HAP-1 (cell line): ENCODE results near the gene ANGPTL2.

Experiments used
- DNase-seq, 2 experiments: peaks; one replicate each; pipeline ENCODE4 v3.0.0-alpha.2; 2016 to 2020; ENCODE audit warnings: low spot score in 2 of 2
- H3K27me3 ChIP-seq: fragments of 250-450 bp; sonication (Bioruptor Pico); 2 replicates; pipeline ENCODE4 v1.5.1; 2020; ENCODE audit warnings: low read depth, mild to moderate bottlenecking, moderate library complexity
- H3K36me3 ChIP-seq: fragments of 250-450 bp; sonication (Bioruptor Pico); replicated peaks from 2 replicates; pipeline ENCODE4 v1.5.1; 2020; ENCODE audit warnings: mild to moderate bottlenecking
- H3K4me1 ChIP-seq: fragments of 250-450 bp; sonication (Bioruptor Pico); 2 replicates; pipeline ENCODE4 v1.5.1; 2020; ENCODE audit warnings: mild to moderate bottlenecking
- H3K4me3 ChIP-seq: fragments of 250-450 bp; sonication (Bioruptor Pico); 2 replicates; pipeline ENCODE4 v1.5.1; 2020; ENCODE audit warnings: mild to moderate bottlenecking, moderate library complexity
- H3K9me3 ChIP-seq: fragments of 250-450 bp; sonication (Bioruptor Pico); 2 replicates; pipeline ENCODE4 v1.5.1; 2020; ENCODE audit warnings: mild to moderate bottlenecking, moderate library complexity
- in situ Hi-C: fragments of 300-500 bp; cut with MboI; formaldehyde crosslinking; loops from 3 replicates; pipeline ENCODE4 v1.14.3; 2020; ENCODE audit warnings: low sequenced_read_pairs, inconsistent platforms, mixed read lengths

ANGPTL2 gene

DNA sequence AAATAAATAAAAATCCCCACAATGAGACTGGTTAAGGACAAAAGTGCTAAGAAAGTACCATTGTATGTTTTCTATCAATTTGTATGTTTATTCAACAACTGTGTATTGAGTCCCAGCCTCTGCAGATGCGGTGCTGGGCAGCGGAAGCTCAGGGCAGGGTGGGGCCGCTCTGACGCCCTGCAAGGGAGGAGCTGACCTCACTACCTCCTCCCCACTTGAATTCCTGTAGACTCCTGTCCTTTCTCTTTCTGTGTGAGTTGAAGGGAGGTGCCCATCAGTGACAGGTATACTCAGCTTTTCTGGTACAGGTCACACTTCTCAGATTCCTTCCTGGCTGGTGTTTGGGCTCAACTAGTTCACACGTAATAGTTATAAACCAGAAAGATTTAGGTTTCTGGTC is 27.0 kb downstream of the ANGPTL2 start:
- H3K27me3 ChIP-seq, result no peaks in the 10 kb centered on the region
- in situ Hi-C loops, result no loop called here
- DNase-seq, result no peak
- H3K9me3 ChIP-seq, result no peaks in the 10 kb centered on the region
- no peaks in the 10 kb centered on the region for H3K36me3 ChIP-seq
- H3K4me1 ChIP-seq, result no peaks in the 10 kb centered on the region
- no peak overlapping the region for H3K4me3 ChIP-seq

DNA sequence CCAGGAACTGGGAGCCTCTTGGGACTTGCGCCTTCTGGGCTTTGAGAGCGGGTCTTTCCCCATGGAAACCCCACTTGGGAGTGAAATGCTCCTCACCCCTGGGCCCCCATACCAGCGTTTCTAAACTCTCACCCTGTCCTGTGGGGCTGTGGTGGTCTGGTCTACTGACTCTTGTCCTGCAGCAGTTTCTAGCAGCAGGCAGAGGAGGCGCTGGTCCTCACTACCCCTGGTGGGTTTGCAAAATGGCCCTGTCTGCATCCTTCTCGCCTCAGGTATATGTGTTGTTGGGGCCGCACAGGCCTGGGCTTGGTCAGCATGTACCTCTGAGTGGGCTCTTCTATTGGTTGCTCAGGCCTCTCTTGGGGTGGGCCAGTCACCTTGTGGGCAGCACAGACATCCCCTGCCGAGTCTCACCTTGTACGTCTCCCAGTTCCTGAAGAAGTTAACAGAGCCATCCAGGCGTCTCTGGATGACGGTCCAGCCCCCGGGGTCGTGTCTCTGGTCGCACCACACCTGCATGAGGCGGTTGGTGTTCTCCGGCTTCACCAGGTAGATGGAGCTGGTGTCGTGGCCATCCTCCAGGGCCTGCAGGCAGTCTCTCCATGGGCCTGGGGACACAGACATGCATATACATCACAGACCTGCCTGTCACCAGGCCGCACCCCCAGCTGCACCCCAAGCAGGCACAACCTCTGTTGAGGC is 29.0 kb downstream of the ANGPTL2 start:
- Histone ChIP-seq H3K36me3 (no peaks in the 10 kb centered on the region), H3K4me3 (no peak overlapping the region), H3K27me3 (no peaks in the 10 kb centered on the region), H3K4me1 (no peaks in the 10 kb centered on the region), H3K9me3 (no peaks in the 10 kb centered on the region)
- no peak for DNase-seq
- in situ Hi-C loops, result no loop called here

DNA sequence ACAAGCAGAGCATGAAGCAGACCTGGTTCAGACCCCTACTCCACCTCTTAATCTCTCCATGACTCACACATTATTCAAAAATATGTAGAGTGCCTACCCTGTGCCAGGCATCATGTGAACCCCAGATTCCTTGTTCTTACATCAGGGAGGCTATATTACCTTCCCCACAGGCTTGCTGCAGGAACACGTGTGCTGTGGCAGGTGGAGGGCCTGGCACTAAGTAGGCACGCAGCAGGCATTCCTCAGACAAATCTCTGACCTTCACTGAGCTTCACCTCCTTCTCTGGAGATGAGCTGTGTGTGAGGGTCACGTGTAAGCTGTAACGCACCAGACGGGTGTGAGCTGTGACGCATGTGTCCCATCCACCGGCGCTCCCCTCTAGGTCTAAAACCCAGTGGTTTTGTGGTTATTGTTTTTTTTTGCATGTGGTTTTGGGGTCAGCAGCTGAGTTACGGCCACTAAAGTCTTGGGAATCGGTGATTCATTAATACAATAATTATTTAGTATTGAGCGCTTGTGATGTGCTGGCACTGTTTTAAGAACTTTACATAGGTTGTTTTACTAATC is 30.3 kb downstream of the ANGPTL2 start:
- no peaks in the 10 kb centered on the region for H3K27me3 ChIP-seq
- H3K9me3 ChIP-seq, result no peaks in the 10 kb centered on the region
- H3K4me1 ChIP-seq, result no peaks in the 10 kb centered on the region
- in situ Hi-C loops, result no loop called here
- no peaks in the 10 kb centered on the region for H3K36me3 ChIP-seq
- DNase-seq, result no peak
- no peak overlapping the region for H3K4me3 ChIP-seq

DNA sequence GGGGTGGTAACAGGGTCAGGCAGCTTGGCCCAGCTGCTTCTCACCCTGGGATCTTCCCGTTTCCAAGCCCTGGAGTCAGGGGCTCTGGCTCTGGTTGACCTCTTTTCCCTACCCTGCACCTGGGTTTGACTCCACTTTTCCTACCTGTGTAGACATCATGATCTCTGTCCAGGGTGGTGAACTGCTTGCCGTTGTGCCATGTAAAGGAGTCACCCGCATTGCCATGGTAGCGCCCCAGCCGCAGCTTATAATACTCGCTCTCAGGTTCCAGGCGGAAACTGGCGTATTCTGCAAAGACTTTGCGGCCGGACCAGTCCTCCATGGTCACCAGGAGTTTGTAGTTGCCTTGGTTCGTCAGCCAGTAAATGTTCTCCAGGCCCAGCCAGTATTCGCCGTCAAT is 30.9 kb downstream of the ANGPTL2 start:
- Histone ChIP-seq H3K4me1 (no peaks in the 10 kb centered on the region), H3K9me3 (no peaks in the 10 kb centered on the region), H3K27me3 (no peaks in the 10 kb centered on the region), H3K4me3 (no peak overlapping the region), H3K36me3 (no peaks in the 10 kb centered on the region)
- in situ Hi-C loops, result no loop called here
- no peak for DNase-seq

DNA sequence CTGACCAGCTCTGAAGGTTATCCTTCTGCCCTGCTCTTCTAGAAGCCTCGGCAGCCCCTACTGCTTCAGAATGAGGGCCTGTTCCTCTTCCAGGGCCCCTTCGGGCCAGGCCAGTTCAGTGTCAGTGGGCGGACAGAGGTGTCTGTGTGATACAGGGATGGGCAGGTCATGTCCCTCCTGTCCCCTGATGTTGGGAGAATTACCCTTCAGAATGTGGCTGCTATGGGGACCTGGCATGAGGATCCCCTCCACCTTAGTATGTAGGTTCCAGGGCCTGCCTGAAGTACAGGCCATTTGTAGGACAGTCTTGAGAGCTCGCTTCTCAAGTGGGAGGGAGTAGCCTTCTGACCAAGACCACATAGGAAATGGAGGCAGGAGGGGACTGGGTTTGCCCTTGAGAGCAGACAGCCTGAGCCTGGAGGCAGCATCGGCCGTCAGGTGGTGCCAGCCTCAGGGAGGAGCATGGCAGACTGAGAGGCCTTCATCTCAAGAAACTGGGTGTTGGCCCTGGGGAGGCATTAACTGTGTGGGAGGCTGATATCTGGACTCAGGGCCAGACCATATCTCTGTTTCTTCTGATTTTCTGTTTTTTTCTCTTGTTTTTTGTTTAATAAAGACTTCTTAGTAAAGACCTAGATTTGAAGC is 32.0 kb downstream of the ANGPTL2 start:
- no peak for DNase-seq
- H3K4me1 ChIP-seq, result no peaks in the 10 kb centered on the region
- in situ Hi-C loops, result no loop called here
- no peaks in the 10 kb centered on the region for H3K9me3 ChIP-seq
- H3K4me3 ChIP-seq, result no peak overlapping the region
- H3K36me3 ChIP-seq, result no peaks in the 10 kb centered on the region
- no peaks in the 10 kb centered on the region for H3K27me3 ChIP-seq

DNA sequence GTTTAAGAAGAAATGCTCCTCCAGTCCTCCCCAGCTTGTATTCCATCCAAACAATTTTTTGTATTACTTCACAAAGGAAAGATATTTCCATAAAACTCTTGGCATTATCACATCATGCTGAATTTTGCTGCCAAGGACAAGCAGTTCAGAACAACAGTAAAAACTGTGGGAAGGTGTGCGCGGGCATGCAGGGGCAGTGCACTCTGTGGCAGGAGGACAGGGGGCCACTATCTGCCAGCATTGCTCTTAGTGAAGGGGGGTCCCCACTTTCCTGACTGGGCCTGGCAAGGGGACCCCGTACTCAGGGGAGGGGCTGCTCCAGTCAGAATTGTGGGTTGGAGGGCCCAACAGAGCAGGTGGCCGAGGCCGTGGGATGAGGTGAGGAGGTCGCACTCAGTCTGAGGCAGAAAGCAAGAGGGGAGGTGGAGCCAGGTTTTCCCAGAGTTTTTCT is 32.8 kb downstream of the ANGPTL2 start:
- in situ Hi-C loops, result no loop called here
- Histone ChIP-seq H3K36me3 (no peaks in the 10 kb centered on the region), H3K4me3 (no peak overlapping the region), H3K9me3 (no peaks in the 10 kb centered on the region), H3K27me3 (no peaks in the 10 kb centered on the region), H3K4me1 (no peaks in the 10 kb centered on the region)
- DNase-seq, result no peak

DNA sequence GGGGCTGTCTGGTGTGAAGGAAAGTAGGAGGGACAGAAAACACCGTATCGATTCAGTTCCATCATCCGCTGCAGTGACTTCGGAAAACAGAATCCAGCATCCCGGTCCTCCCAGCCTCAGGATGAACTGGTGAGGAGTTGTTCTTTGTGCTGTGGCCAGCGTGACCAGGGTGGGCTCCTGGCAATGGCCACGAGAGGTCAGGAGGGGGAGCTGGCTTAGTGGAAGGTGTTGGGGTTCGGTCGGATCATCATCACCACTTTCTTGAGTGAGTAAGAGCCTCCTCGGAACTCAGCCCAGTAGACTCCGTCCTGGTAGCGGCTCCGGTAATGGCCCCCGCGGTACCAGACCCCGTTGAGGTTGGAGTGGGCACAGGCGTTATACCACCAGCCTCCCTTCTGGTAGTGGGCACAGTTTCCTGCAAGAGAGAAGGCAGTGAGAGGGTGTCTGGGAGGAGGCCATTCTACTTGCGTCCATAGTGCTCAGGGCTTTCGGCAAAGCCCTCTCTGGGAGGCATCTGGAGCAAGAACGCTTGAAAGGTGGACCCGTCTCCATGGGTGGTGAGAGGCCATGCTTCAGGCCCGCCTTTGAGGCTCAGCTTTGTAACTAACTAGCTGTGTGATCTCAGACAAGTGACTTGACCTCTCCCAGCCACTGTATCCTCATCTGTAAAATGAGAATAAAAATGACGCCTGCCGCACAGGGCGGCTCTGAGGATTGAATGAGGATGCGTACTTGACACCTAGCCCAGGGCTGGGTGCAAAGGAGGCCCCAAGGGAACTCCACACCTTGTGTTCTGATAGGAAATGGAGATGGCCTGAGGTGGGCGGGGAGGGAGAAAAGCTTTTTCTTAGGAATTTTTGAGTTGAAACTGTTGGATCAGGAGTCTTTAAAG is 33.5 kb downstream of the ANGPTL2 start:
- no peak for DNase-seq
- H3K4me1 ChIP-seq, result no peaks in the 10 kb centered on the region
- in situ Hi-C loops, result no loop called here

DNA sequence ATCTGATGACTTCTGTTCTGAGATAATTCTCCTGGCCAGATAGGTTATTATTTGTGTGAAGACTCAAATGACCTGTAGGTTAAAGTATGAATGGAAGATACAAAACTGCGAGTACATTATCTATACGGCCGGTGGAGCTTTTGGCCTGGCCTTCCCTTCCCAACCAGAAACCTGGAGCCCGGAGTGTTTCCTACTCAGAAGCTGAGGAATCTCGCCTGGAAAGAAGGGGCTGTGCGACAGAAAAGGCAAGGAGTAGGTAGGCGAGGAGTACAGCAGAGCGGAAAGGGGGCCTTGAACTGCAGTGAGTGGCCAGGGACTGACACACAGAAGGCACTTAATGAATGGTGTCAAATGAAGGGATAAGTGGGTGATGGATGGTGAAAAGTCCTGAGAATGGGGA is 34.6 kb downstream of the ANGPTL2 start:
- H3K9me3 ChIP-seq, result no peaks in the 10 kb centered on the region
- no peaks in the 10 kb centered on the region for H3K36me3 ChIP-seq
- in situ Hi-C loops, result no loop called here
- H3K4me3 ChIP-seq, result no peak overlapping the region
- no peaks in the 10 kb centered on the region for H3K4me1 ChIP-seq
- H3K27me3 ChIP-seq, result no peaks in the 10 kb centered on the region
- DNase-seq, result no peak

More for the DNA sequence above, 33.5 kb downstream of the ANGPTL2 start:
- Histone ChIP-seq H3K27me3 (no peaks in the 10 kb centered on the region), H3K4me3 (no peak overlapping the region), H3K9me3 (no peaks in the 10 kb centered on the region), H3K36me3 (no peaks in the 10 kb centered on the region)

DNA sequence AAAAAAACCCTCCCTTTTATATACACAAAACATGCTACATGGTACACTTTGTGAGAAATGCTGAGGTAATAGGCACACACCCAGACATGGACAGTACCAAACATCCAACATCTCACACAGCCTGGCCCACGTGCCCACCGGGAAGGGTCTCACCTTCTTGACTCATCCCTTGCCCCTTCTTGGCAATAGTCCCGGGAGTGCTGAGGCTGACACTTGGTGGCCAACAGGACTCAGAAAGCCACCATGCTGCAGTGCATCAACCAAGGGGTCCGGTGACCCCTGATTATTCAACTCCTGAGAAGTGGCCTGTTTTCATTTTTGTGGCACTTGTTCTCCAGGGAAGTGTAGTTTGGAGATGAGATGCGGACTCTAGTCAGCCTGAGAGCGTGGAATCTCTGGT is 35.0 kb downstream of the ANGPTL2 start:
- in situ Hi-C loops, result no loop called here
- H3K4me3 ChIP-seq, result no peak overlapping the region
- H3K36me3 ChIP-seq, result no peaks in the 10 kb centered on the region
- H3K4me1 ChIP-seq, result no peaks in the 10 kb centered on the region
- no peaks in the 10 kb centered on the region for H3K27me3 ChIP-seq
- no peak for DNase-seq
- H3K9me3 ChIP-seq, result no peaks in the 10 kb centered on the region

DNA sequence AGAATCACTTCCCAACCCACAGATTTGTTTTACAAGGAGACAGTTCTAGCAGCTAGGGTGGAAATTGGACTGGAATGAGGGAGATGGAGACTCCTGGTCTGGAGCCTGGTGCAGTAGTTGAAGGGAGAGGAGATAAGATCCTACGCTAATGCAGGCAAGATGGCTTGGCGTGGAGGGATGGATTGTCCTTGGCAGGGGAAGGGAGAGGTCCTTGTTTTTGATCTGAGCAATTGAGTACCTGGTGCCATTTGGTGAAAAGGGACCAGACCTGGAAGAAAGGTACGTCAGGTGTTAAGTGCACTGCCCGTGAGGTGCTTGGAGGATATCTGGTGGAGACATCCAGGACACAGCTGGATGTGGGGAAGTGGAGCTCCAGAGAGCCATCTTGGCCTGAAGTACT is 35.7 kb downstream of the ANGPTL2 start:
- H3K4me1 ChIP-seq, result no peaks in the 10 kb centered on the region
- no peaks in the 10 kb centered on the region for H3K27me3 ChIP-seq
- H3K36me3 ChIP-seq, result no peaks in the 10 kb centered on the region
- H3K4me3 ChIP-seq, result no peak overlapping the region
- in situ Hi-C loops, result no loop called here
- no peak for DNase-seq
- H3K9me3 ChIP-seq, result no peaks in the 10 kb centered on the region

DNA sequence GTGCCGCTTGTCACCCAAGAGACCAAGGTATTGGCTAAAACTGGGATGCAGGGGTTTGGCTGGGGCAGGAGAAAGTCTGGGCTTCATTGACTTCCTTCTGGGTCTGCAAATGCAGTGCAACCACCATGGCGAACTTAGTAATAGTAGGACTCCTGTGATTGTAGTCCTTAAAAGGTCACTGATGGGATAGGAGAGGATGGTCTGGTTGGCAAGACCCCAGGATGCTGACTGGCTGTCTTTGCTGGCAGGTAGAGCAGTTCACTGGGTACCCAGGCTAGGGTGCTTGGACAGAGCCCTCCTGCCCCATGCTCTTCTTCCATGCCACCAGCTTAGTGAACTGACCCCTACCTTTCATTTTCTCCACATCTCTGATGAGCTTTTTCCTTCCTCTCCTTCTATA is 37.2 kb downstream of the ANGPTL2 start:
- in situ Hi-C loops, result no loop called here
- DNase-seq, result no peak
- Histone ChIP-seq H3K36me3 (no peaks in the 10 kb centered on the region), H3K9me3 (no peaks in the 10 kb centered on the region), H3K4me1 (no peaks in the 10 kb centered on the region), H3K27me3 (no peaks in the 10 kb centered on the region), H3K4me3 (no peak overlapping the region)

DNA sequence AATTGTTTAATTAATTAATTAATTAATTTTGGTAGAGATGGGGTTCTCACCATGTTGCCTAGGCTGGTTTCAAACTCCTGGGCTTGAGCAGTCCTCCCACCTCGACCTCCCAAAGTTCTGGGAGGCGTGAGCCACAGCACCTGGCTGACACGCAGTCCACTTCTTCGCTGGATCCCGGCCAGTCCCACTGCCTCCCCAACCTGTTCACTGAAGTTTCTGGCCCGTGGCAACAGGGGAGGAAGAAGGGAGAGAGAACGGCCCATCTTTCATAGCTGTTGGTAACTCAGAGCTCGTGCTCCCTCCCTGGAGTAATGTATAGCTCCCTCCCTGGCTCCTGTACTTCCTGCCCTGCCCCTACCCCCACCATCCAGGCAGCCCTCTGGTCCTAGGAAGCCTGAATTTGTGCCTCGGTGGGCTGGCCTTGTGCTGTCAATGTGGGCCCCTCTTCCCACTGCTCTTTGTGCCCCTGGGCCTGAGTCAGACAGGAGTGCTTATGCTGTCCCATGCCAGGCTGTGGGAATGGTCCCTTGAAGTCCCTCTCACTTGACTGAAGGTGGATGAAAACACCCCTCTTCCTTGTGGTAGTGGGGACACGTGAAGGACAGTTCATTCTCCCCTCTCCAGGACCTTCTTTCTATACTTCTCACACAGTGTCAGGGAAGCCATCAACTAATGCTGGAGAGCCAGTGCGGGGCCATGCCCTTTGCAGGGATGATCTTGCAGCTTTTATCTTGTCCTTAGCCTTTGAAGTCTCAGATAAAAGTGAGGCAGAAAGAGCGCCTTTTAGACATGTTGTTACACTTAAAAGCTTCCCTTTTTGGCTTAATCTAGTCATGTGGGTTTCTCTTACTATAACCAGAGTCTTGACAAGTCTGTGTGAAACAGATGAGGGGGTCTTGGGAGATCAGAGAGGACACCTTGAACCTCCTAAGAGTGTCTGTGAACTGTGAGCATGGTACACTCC is 38.1 kb downstream of the ANGPTL2 start:
- Histone ChIP-seq H3K27me3 (no peaks in the 10 kb centered on the region), H3K4me1 (no peaks in the 10 kb centered on the region), H3K9me3 (no peaks in the 10 kb centered on the region), H3K4me3 (no peak overlapping the region), H3K36me3 (no peaks in the 10 kb centered on the region)
- in situ Hi-C loops, result no loop called here
- DNase-seq, result no peak
